Suprapubic skin (tissue), 4 donors: ENCODE measurements around the gene ADAMTS19. TPM values are rescaled to one million over a fixed set of nuclear protein-coding genes. Genes with fewer than 3 reads are reported as not detected.

Source experiments
- DNase-seq, 2 donors: peaks; one replicate each; pipeline ENCODE4 v3.0.0-alpha.2; 2019; ENCODE audit warnings: low spot score in 2 of 2
- H3K27ac ChIP-seq: fragments of 200-600 bp; sonication (generic); one replicate; pipeline ENCODE4 v1.5.1; 2019
- H3K27me3 ChIP-seq: fragments of 200-600 bp; sonication (generic); one replicate; pipeline ENCODE4 v1.5.1; 2019
- H3K36me3 ChIP-seq: fragments of 200-600 bp; sonication (generic); one replicate; pipeline ENCODE4 v1.5.1; 2019
- H3K4me1 ChIP-seq: fragments of 200-600 bp; sonication (generic); one replicate; pipeline ENCODE4 v1.5.1; 2019
- H3K4me3 ChIP-seq: fragments of 200-600 bp; sonication (generic); one replicate; pipeline ENCODE4 v1.5.1; 2019; ENCODE audit warnings: mild to moderate bottlenecking
- H3K9me3 ChIP-seq: fragments of 200-600 bp; sonication (generic); one replicate; pipeline ENCODE4 v1.5.1; 2019
- CTCF ChIP-seq, 2 donors: fragments of 200-600 bp in 1 of 2; fragments of 450-650 bp in 1 of 2; sonication (generic) in 1 of 2; IDR thresholded peaks; one replicate each; pipeline ENCODE4 v1.5.1; 2016 to 2019; ENCODE audit warnings: antibody characterized with exemption in 2 of 2, mild to moderate bottlenecking in 1 of 2, moderate library complexity in 1 of 2
- EP300 ChIP-seq: sonication (generic); formaldehyde crosslinking; IDR thresholded peaks from one replicate; pipeline ENCODE4 v1.6.1; 2017; ENCODE audit warnings: antibody characterized with exemption
- POLR2A ChIP-seq, 2 donors: fragments of 450-650 bp; IDR thresholded peaks; one replicate each; pipeline ENCODE4 v1.6.1; 2017; ENCODE audit warnings: antibody characterized with exemption in 2 of 2, mild to moderate bottlenecking in 2 of 2, moderate library complexity in 2 of 2
- POLR2AphosphoS5 ChIP-seq, 3 donors: sonication (generic); formaldehyde crosslinking; IDR thresholded peaks; one replicate each; pipeline ENCODE4 v1.6.1; 2017; ENCODE audit warnings: antibody characterized with exemption in 3 of 3
- WGBS: methylation state at CpG from one replicate; pipeline ENCODE4 v1.1.5; 2018; 5-methylcytosine and 5-hydroxymethylcytosine counted together
- total RNA-seq, 4 donors: library from RNA; depleted of rRNA; stranded (reverse); fragments of >200 nt; gene quantifications; one replicate each; pipeline ENCODE4 v1.1.0, GENCODE V29; 2016

ADAMTS19 gene
- total RNA-seq, 4 donors from 2014 or later, result not detected

DNA sequence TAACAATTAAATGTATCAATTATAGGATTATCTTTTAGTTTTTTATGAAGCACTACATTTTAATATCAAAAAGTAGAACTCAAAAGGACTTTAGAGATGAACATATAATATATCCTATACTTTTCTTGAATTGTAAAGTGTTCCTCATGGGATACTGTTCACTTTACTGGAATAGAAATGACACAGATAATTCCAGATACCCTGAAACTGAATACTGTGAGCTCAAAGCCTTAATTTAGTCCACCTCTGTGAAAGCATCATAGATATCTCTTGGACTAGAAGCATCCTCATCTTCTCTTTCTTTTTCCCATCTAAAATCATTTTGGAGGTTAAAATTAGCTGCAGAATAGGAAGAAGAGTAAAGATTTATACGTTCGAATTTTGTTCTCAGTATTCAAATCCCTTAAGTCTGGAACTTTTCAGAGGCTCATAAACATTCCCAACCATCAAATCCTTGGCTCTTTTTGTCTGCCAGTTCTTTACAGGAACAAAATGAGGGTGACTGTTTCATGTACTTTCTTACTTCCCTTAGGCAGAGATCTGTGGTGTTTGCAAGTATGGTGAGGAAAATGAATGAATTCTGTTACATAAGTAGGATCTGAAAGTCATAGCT is 49.4 kb downstream of the ADAMTS19 start:
- no peak for DNase-seq
- Histone ChIP-seq H3K9me3 (no peaks in the 10 kb centered on the region), H3K4me3 (no peak overlapping the region), H3K4me1 (no peaks in the 10 kb centered on the region), H3K36me3 (no peaks in the 10 kb centered on the region), H3K27me3 (no peaks in the 10 kb centered on the region), H3K27ac (no peak overlapping the region)
- TF ChIP-seq CTCF (IDR thresholded peaks at IDR 0.05) (no peak), EP300 (no peak), POLR2A (IDR thresholded peaks at IDR 0.05) (no peak), POLR2AphosphoS5 (IDR thresholded peaks at IDR 0.05) (no peak)
- 74% methylated on average over 2 of the region's 2 CpGs for WGBS

- H3K4me3 ChIP-seq, result no peak overlapping the region
- DNase-seq, result no peak
- no peaks in the 10 kb centered on the region for H3K9me3 ChIP-seq
- H3K27ac ChIP-seq, result no peak overlapping the region
- H3K27me3 ChIP-seq, result no peaks in the 10 kb centered on the region
- no peaks in the 10 kb centered on the region for H3K4me1 ChIP-seq
- TF ChIP-seq EP300, result no peak
- no peak for TF ChIP-seq POLR2AphosphoS5 (IDR thresholded peaks at IDR 0.05)
- no peak for TF ChIP-seq CTCF (IDR thresholded peaks at IDR 0.05)
- TF ChIP-seq POLR2A (IDR thresholded peaks at IDR 0.05), result no peak
- no peaks in the 10 kb centered on the region for H3K36me3 ChIP-seq
These were observed 51.2 kb downstream of the ADAMTS19 start for GRCh38 chr5:129511291-129511690.

DNA sequence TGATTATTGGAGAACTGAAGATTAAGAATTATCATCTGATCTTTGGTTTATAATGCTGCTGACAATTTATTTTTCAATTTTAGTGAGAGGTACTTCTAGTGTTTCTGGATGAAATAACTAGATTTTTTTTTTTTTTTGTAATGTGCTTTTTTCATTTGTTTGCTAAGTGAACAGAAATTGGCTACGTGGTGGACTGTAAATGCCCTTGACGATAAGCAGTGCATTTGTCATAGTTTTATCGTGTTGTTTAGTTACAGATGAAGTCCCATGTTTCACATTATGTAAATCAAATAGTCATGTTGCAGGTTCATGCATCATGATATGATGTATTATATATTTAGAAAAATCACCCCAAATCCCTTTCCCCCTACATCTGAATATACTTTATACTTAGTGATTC is 81.0 kb downstream of the ADAMTS19 start:
- Histone ChIP-seq H3K27me3 (no peaks in the 10 kb centered on the region), H3K4me1 (no peaks in the 10 kb centered on the region), H3K9me3 (no peaks in the 10 kb centered on the region), H3K36me3 (no peaks in the 10 kb centered on the region), H3K4me3 (no peak overlapping the region), H3K27ac (no peak overlapping the region)
- TF ChIP-seq CTCF (IDR thresholded peaks at IDR 0.05) (no peak), EP300 (no peak), POLR2A (IDR thresholded peaks at IDR 0.05) (no peak), POLR2AphosphoS5 (IDR thresholded peaks at IDR 0.05) (no peak)
- WGBS, result 74% methylated on average over 3 of the region's 3 CpGs
- DNase-seq, result no peak

DNA sequence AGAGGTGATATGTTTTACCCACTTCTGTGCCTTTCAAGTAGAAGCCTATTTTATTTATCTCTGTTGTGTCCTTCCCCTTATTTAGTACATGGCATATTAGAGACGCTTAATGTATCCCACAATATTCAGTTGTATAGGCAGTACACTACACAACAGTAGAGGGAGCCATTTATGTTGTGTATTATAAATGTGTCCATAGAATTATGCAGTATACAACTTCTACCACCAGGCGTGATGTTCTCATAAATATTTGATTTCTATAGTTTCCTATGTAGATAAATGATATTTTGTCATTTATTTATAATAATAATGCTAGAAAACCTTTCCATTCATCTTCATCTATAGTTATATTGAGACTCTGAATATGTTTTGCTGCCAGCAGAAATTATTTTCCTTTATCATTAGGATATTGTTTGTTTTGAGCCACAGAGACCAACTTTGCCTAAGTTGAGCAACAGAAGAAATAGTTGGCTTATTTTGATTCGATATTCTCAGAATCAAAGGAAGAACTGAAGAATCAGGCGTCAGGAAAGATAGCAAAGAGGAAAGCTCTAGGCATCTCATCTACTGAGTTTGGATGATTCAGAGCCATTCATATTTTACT is 81.7 kb downstream of the ADAMTS19 start:
- H3K27me3 ChIP-seq, result no peaks in the 10 kb centered on the region
- no peak overlapping the region for H3K4me3 ChIP-seq
- WGBS, result 74% methylated on average over 4 of the region's 4 CpGs
- no peaks in the 10 kb centered on the region for H3K36me3 ChIP-seq
- TF ChIP-seq POLR2A (IDR thresholded peaks at IDR 0.05), result no peak
- TF ChIP-seq CTCF (IDR thresholded peaks at IDR 0.05), result no peak
- no peak for DNase-seq
- H3K4me1 ChIP-seq, result no peaks in the 10 kb centered on the region
- no peaks in the 10 kb centered on the region for H3K9me3 ChIP-seq
- H3K27ac ChIP-seq, result no peak overlapping the region

- Histone ChIP-seq H3K9me3 (no peaks in the 10 kb centered on the region), H3K27ac (no peak overlapping the region), H3K27me3 (no peaks in the 10 kb centered on the region), H3K4me3 (no peak overlapping the region), H3K4me1 (no peaks in the 10 kb centered on the region), H3K36me3 (no peaks in the 10 kb centered on the region)
- DNase-seq, result no peak
- no peak for TF ChIP-seq POLR2A (IDR thresholded peaks at IDR 0.05)
- TF ChIP-seq POLR2AphosphoS5 (IDR thresholded peaks at IDR 0.05), result no peak
- TF ChIP-seq CTCF (IDR thresholded peaks at IDR 0.05), result no peak
- TF ChIP-seq EP300, result no peak
- WGBS, result 90% methylated on average over 1 of the region's 1 CpG
These were observed 87.0 kb downstream of the ADAMTS19 start for GRCh38 chr5:129547137-129547536.
